IPS-20b (cell line): ENCODE data around the gene MGST3.
"Not testable (repeated sequence)": the region's sequence is repeated elsewhere in the genome, so short reads cannot be mapped to it uniquely, and the experiment has no call there.

Experiments
- H3K27ac ChIP-seq: one replicate; pipeline ENCODE4 v1.5.1; 2013; ENCODE audit warnings: low read length
- H3K27me3 ChIP-seq: 2 replicates; pipeline ENCODE4 v1.6.1; 2013; ENCODE audit warnings: mild to moderate bottlenecking, low read length, inconsistent platforms; ENCODE audit not compliant: insufficient read depth
- H3K36me3 ChIP-seq: 2 replicates; pipeline ENCODE4 v1.6.1; 2013; ENCODE audit warnings: low read depth, mild to moderate bottlenecking, inconsistent platforms, low read length, moderate library complexity; ENCODE audit not compliant: insufficient read depth
- H3K4me1 ChIP-seq: 2 replicates; pipeline ENCODE4 v1.6.1; 2013; ENCODE audit warnings: mild to moderate bottlenecking, control low read depth, inconsistent platforms, low read length, moderate library complexity; ENCODE audit not compliant: insufficient read depth
- H3K4me3 ChIP-seq: 2 replicates; pipeline ENCODE4 v1.5.1; 2013; ENCODE audit warnings: mild to moderate bottlenecking, low read length, inconsistent platforms
- H3K9ac ChIP-seq: 2 replicates; pipeline ENCODE4 v1.6.1; 2013; ENCODE audit warnings: low read depth, mild to moderate bottlenecking, inconsistent platforms, low read length, moderate library complexity
- H3K9me3 ChIP-seq: 2 replicates; pipeline ENCODE4 v1.6.1; 2013; ENCODE audit warnings: mild to moderate bottlenecking, low read depth, low read length, inconsistent platforms; ENCODE audit not compliant: insufficient read depth

MGST3 gene

GRCh38 chr1:165630629-165631341 lies at the start of gene MGST3:
Gene MGST3, plus strand, starts transcription at chr1:165631234. Its CDS starts 18,614 bp downstream, at chr1:165649848.
- peaks cover 7% of the 10 kb centered on the region; the same call in 1 of the 2 replicates for H3K27me3 ChIP-seq
- H3K36me3 ChIP-seq = no peaks in the 10 kb centered on the region
- peaks cover 33% of the 10 kb centered on the region for H3K4me1 ChIP-seq
- H3K9ac ChIP-seq = peak within 1 kb of the TSS; percentile 88
- no peaks in the 10 kb centered on the region for H3K9me3 ChIP-seq
- peak within 1 kb of the TSS; percentile 96 for H3K4me3 ChIP-seq
- H3K27ac ChIP-seq = peak within 1 kb of the TSS; percentile 79

- peaks cover 5% of the 10 kb centered on the region for H3K4me1 ChIP-seq
- H3K27me3 ChIP-seq = no peaks in the 10 kb centered on the region
- no peak overlapping the region for H3K9ac ChIP-seq
- no peak overlapping the region for H3K4me3 ChIP-seq
- H3K27ac ChIP-seq = no peak overlapping the region
- H3K36me3 ChIP-seq = no peaks in the 10 kb centered on the region
- no peaks in the 10 kb centered on the region for H3K9me3 ChIP-seq
These were observed 49.1 kb upstream of the MGST3 start for GRCh38 chr1:165581926-165582325.

- H3K9ac ChIP-seq = no peak overlapping the region
- peaks cover 5% of the 10 kb centered on the region for H3K4me1 ChIP-seq
- H3K27me3 ChIP-seq = no peaks in the 10 kb centered on the region
- no peak overlapping the region for H3K4me3 ChIP-seq
- H3K27ac ChIP-seq = no peak overlapping the region
- no peaks in the 10 kb centered on the region for H3K9me3 ChIP-seq
- no peaks in the 10 kb centered on the region for H3K36me3 ChIP-seq
These were observed 44.6 kb upstream of the MGST3 start for GRCh38 chr1:165586398-165586797.

DNA sequence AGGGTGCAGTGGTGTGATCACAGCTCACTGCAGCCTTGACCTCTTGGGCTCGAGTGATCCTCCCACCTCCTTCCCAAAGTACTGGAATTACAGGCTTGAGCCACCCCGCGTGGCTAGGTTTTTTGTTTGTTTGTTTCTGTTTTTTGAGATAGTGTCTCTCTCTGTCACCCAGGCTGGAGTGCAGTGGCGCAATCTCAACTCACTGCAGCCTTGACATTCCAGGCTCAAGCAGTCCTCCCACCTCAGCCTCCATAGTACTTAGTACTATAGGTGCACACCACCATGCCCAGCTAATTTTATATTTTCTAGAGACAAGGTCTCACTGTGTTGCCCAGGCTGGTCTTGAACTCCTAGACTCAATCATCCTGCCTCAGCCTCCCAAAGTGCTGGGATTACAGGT lies 39.6 kb upstream of the MGST3 start:
- not testable (repeated sequence) for H3K9ac ChIP-seq, H3K36me3 ChIP-seq
- peaks cover 11% of the 10 kb centered on the region; the same call in 1 of the 2 replicates for H3K27me3 ChIP-seq

DNA sequence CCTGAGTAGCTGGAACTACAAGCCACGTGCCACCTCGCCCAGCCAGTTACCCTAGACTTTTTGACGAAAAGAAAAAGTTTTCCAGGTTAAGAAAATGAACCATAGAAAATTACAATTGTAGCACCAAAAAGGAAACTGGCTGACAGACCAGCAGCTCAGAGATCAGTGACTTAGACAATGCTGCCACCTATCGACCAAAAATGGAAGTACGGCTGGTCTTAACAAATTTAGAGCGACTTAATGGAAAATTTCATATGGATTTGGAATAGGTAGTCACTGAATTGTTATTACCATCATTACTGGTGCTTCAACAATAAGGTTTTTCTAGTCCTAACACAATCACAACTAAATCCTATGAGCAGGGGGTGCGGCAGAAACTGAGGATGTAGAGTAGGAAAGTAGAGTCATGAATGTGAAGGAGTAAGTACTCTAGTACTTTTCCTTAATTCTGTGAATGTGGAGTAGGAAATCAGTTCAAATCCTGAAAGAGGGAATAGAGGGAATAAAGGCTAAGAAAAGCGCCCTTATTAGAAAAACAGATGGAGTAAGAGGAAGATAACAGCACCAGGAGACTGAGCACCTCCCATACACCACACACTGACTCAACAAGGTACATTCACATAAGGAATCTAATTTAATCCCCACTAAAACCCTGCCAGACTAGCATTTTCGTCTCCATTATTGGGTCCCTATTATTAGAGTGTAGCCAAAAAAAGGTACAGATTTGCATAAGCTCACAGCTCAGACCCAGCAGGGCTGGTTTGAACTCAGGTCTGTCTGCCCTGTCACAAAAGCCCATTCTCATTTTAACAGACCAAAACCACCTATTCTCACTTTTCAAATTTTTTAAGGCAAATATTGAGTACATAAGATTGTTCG lies 37.9 kb upstream of the MGST3 start:
- no peak overlapping the region for H3K9ac ChIP-seq
- H3K4me3 ChIP-seq = no peak overlapping the region
- H3K4me1 ChIP-seq = no peaks in the 10 kb centered on the region
- no peak overlapping the region for H3K27ac ChIP-seq
- no peaks in the 10 kb centered on the region for H3K36me3 ChIP-seq
- peaks cover 11% of the 10 kb centered on the region; the same call in 1 of the 2 replicates for H3K27me3 ChIP-seq
- no peaks in the 10 kb centered on the region for H3K9me3 ChIP-seq

More for the DNA sequence above, 39.6 kb upstream of the MGST3 start:
- not testable (repeated sequence) for H3K9me3 ChIP-seq, H3K4me1 ChIP-seq, H3K27ac ChIP-seq, H3K4me3 ChIP-seq

- Histone ChIP-seq H3K4me1 (no peaks in the 10 kb centered on the region; the same call in 1 of the 2 replicates), H3K4me3 (no peak overlapping the region), H3K9ac (no peak overlapping the region), H3K27ac (no peak overlapping the region), H3K27me3 (peaks cover 11% of the 10 kb centered on the region; the same call in 1 of the 2 replicates), H3K9me3 (no peaks in the 10 kb centered on the region), H3K36me3 (no peaks in the 10 kb centered on the region)
These were observed 35.6 kb upstream of the MGST3 start for GRCh38 chr1:165595246-165595938.

DNA sequence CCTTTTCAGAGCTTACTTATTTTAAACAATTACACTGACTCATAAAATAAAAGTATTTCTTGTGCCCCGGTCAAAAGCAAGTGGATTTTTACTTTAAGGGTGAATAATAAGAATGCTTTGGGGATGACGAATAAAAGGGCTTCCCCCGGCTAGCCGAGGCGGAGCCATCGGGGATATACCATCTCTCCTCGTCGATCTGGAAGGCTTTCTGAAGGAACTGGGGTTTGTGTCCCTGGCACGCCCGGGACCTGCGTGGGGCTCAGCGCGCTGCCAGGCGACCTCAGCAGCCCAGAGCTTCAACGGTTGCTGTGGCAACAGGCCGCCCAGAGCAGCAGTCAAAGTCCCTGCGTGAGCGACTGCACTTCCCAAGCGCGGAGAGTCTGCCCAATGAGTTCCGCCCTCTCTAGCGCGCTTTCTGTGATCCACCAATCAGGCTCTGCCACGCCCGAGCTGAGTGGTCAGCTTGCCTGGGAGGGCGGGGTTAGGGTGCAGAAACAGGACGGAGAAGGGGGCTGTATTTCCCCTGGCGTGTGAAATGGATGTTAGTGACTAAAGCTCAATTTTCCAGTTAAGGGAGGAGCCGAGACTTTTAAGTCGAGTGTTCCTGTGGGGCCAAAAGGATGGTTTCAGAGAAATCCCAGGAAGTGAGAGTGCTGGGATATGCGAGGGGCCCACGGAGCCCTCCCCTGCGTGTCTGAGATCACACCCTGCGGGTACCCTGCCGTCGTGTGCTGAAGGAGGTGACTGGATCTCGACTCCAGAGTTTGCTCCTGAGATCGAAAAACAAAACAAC lies 33.0 kb upstream of the MGST3 start:
- H3K9ac ChIP-seq = peak overlapping the region; percentile 85
- no peaks in the 10 kb centered on the region for H3K9me3 ChIP-seq
- H3K27me3 ChIP-seq = peaks cover 11% of the 10 kb centered on the region; the same call in 1 of the 2 replicates
- H3K36me3 ChIP-seq = no peaks in the 10 kb centered on the region
- peak overlapping the region; percentile 58 for H3K27ac ChIP-seq
- no peaks in the 10 kb centered on the region; the same call in 1 of the 2 replicates for H3K4me1 ChIP-seq
- peak overlapping the region; percentile 90 for H3K4me3 ChIP-seq

DNA sequence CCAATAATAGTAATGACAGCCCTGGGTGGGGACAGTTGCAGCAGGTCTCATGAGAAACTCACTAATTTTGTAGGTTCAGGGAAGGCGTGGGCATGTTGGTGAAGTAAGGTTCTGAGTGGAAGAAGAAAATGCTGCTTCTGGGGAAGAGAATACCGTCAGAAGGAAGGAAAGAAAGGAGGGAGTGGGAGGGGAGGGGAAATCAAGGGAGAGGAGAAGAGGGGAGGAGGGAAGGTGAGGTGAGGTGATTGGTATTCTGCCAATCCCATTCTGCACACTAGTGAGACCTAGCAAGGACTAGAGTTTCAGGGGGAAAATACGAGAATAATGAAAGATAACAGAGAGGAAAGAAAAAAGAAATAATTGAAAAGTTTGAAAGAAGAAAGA lies 32.4 kb upstream of the MGST3 start:
- Histone ChIP-seq H3K27me3 (peaks cover 11% of the 10 kb centered on the region; the same call in 1 of the 2 replicates), H3K9ac (peak overlapping the region; percentile 85), H3K4me1 (no peaks in the 10 kb centered on the region; the same call in 1 of the 2 replicates), H3K27ac (peak overlapping the region; percentile 58), H3K4me3 (peak overlapping the region; percentile 90), H3K9me3 (no peaks in the 10 kb centered on the region), H3K36me3 (no peaks in the 10 kb centered on the region)

DNA sequence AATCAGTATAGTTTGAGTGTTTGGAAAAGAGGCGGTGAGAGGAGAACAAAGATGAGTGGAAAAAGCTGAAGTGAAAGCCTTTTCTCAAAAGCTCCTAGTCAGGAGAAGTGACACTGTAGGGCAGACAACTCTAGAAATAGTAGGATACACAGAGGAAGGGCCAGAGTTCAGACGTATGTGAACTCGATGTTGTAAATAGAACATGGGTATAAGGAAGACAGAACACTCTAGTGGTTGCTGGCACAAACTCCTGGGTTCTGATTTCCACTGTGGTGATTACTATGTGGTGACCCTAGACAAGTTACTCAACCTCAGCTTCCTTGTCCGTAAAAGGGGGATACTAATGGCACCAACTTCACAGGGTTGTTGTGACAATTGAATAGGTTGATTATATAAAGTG lies 30.2 kb upstream of the MGST3 start:
- Histone ChIP-seq H3K9ac (no peak overlapping the region), H3K4me1 (no peaks in the 10 kb centered on the region; the same call in 1 of the 2 replicates), H3K27ac (no peak overlapping the region), H3K9me3 (no peaks in the 10 kb centered on the region), H3K27me3 (no peaks in the 10 kb centered on the region), H3K36me3 (no peaks in the 10 kb centered on the region), H3K4me3 (no peak overlapping the region)

- Histone ChIP-seq H3K27me3 (no peaks in the 10 kb centered on the region), H3K4me3 (no peak overlapping the region), H3K36me3 (no peaks in the 10 kb centered on the region), H3K9ac (no peak overlapping the region), H3K4me1 (no peaks in the 10 kb centered on the region; the same call in 1 of the 2 replicates), H3K9me3 (no peaks in the 10 kb centered on the region), H3K27ac (no peak overlapping the region)
These were observed 27.2 kb upstream of the MGST3 start for GRCh38 chr1:165603810-165604209.

GRCh38 chr1:165605246-165605645 lies 25.8 kb upstream of the MGST3 start:
- Histone ChIP-seq H3K27ac (no peak overlapping the region), H3K4me3 (no peak overlapping the region), H3K4me1 (no peaks in the 10 kb centered on the region), H3K27me3 (no peaks in the 10 kb centered on the region), H3K9ac (no peak overlapping the region), H3K9me3 (no peaks in the 10 kb centered on the region), H3K36me3 (no peaks in the 10 kb centered on the region)
